Cardiac septum (tissue), 1 donor: Measurements from ENCODE around the gene COMTD1. TPM values are rescaled to one million over a fixed set of nuclear protein-coding genes. Genes with fewer than 3 reads are reported as not detected.
"Not testable (repeated sequence)": the region's sequence is repeated elsewhere in the genome, so short reads cannot be mapped to it uniquely, and the experiment has no call there.

Experiments
- DNase-seq: peaks from one replicate; pipeline ENCODE4 v3.0.0-alpha.2; 2020; ENCODE audit warnings: low spot score
- intact Hi-C: fragments of 100-400 bp; cut with DNase I; formaldehyde crosslinking; loops from one replicate; pipeline ENCODE4 v1.14.0; 2022
- total RNA-seq: library from RNA; stranded (reverse); fragmentation: NEBNext Ultra II Directional; extraction: Animal tissue kit (Norgen Biotek cat#: 25700); gene quantifications from one replicate; pipeline ENCODE4 v1.2.1, GENCODE V29; 2021
- donor health status: DM: no; HTN: no; CAD: no.

The COMTD1 gene
- total RNA-seq, 1 donor from 2014 or later, result 29.2 TPM

- no peak for DNase-seq
- intact Hi-C loops, result loop anchor here (2.0 to 10.0 kb wide), 4 partner anchors 41 to 405 kb away; partner anchors contain the start of genes KAT6B and SAMD8
Measured at GRCh38 chr10:75229971-75230370, 5.8 kb downstream of the COMTD1 start.

DNA sequence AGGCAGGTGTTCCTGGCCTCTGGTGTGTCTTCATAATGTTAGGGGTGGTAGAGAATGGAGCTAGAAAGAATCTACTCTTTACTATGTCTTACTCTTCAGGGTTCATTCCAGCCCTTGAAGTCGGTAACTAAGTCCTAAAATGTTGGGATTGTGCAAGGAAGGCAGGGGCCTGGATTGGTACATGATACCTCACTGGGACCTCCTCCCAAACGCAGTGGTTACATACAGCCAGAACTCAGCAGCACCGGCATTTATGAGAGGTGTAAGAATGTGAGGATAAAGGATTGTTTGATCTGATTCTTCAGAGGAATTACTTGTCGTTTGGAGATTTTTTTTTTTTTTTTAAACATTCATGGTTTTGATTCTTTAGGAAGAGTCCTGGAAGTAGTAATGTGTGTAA is 6.9 kb downstream of the COMTD1 start:
- intact Hi-C loops, result loop anchor here (5.0 kb wide), 1 partner anchor 117 kb away; the partner anchor contains the start of gene SAMD8

GRCh38 chr10:75228278-75228677 is 7.5 kb downstream of the COMTD1 start:
- intact Hi-C loops, result loop anchor here (5.0 kb wide), 1 partner anchor 116 kb away; the partner anchor contains the start of gene SAMD8
- DNase-seq, result no peak

More for the DNA sequence above, 6.9 kb downstream of the COMTD1 start:
- no peak for DNase-seq

DNA sequence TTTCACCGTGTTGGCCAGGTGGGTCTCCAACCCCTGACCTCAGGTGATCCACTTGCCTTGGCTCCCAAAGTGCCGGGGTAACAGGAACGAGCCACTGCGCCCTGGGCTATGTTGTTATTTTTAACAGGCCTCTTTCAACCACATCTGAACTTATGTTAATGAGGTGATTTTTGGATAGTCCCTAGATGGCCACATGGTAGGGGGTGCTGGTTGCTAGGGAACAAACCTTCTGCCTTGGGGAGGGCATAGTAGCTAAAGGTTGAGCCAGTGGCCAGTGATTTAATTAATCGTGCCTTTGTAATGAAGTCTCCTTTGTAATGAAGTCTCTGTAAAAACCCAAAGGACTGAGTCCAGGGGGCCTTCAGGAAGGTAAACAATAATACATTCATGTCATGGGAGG is 9.1 kb downstream of the COMTD1 start:
- intact Hi-C loops, result loop anchor here (5.0 kb wide), 1 partner anchor 114 kb away; the partner anchor contains the start of gene SAMD8
- no peak for DNase-seq

DNA sequence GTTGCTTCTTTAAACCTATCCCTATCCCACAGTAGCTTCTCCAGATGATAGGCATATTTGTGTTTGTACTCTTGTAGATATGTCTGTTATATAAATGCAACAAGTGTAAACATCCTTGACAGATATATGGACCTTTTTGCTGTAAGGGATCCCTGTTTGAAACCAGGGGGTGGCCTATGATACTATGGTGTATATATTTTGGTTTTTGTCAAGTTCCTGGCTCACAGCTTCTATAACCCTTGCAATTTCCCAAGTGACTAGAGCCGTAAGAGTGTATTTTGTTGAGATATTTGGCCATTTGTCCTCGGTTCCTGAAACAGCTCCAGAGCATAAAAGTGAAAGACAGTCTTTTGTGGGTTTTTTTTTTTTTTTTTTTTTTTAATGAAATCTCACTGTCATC is 9.7 kb downstream of the COMTD1 start:
- intact Hi-C loops, result loop anchor here (5.0 kb wide), 1 partner anchor 114 kb away; the partner anchor contains the start of gene SAMD8
- DNase-seq, result no peak

DNA sequence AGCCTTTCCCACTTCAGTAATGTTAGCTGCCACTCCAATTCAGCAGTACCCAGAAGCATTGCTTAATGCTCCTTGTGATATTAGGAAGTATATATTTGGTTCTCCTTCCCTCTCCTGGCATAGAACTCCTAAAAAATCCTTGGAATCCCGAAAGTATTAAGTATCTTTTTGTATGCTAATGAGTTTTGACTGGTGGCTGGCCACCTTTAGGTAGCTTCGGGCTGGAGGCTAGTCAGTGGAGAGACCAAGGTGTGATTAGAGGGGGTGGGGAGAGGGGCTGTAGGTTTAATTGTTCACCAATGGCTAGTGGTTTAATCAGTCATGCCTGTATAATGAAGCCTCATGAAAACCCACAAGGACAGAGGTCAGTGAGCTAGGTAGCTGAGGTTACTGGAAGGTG is 12.2 kb downstream of the COMTD1 start:
- intact Hi-C loops, result no loop called here
- DNase-seq, result no peak

GRCh38 chr10:75221492-75221891 is 14.3 kb downstream of the COMTD1 start:
- DNase-seq, intact Hi-C loops: not testable (repeated sequence)

GRCh38 chr10:75220274-75220673 is 15.5 kb downstream of the COMTD1 start:
- intact Hi-C loops, result no loop called here
- no peak for DNase-seq

GRCh38 chr10:75212343-75212742 is 23.4 kb downstream of the COMTD1 start:
- intact Hi-C loops, result no loop called here
- DNase-seq, result peak; percentile 4

DNA sequence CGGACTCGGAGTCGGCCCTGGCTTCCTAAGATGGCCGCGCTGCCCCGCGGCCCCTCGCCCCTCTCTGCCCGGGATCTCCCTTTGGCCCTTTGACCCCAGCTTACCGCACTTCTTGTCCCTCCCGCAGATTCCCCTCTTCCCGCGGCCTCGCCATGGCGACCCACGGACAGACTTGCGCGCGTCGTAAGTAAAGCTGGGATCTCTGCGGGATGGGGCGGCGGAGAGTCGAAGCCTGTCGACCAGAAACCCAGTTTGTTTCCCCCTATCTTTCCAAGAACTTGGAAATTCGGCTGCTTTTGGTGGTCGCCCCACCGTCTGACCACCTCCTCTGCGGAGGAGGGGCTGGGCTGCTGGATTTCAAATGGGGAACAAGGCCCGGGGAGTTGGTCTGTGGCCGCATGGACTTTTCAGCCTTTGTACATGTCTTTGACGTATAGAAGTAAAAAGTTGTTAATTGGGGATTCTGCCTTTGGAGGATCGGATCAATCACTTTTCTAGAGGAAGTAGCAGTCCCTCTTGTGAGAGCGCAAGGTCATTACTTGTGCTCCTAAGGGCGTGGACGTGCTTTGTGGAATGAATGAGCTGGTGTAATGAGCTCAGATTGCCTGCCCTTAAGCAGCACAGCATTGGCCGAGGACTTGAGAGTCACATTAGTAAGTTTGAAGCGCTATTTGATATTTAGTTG is 24.6 kb downstream of the COMTD1 start:
- DNase-seq, result no peak
- intact Hi-C loops, result no loop called here

DNA sequence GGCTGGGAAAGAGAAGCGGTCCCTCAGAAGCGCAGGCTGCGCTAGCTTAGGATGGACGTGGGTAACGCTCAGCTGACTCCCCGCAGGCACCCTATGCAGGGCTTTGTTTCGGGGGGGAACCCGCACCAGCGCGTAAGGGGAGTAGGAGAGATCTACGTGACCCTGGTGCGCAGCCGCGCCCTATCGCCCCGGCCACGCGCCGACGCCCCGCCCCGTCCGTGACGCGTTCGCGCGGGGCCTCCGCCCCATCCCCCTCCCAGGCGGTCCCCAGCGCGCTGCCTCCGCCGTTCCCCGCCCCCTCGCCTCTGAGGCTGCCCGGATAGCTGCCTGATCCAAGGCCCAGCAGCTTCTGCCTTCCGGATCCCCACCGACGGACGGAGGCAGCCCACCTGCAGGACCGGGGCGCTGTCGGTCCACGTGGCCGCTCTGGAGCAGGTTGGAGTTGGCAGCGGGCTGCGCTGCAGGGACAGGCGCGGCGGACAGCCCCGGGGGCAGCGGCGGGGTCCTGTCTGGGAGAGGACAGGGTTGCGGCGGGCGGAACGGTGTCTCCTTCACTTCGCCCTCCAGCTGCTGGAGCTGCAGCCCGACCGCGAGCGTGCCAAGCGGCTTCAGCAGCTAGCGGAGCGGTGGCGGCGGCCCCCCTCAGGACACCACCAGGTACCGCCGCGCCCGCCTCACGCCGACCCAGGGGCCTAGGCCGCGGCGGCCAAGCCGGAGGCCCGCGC is 25.3 kb downstream of the COMTD1 start, which contains the start of gene VDAC2:
Gene VDAC2, plus strand, starts transcription at position 515 of the 725 bp plus-strand sequence. CDS start 363 bp downstream, outside the sequence.
- intact Hi-C loops, result loop anchor here (1.0 kb wide), 1 partner anchor 98 kb away; no protein-coding TSS in a partner anchor
- peak; percentile 96 for DNase-seq

- peak; percentile 89 for DNase-seq
- intact Hi-C loops, result loop anchor here (1.0 kb wide), 1 partner anchor 98 kb away; no protein-coding TSS in a partner anchor
Measured at GRCh38 chr10:75209921-75210281, 25.9 kb downstream of the COMTD1 start.

GRCh38 chr10:75209086-75209920 is 26.5 kb downstream of the COMTD1 start:
- DNase-seq, result no peak
- intact Hi-C loops, result no loop called here

DNA sequence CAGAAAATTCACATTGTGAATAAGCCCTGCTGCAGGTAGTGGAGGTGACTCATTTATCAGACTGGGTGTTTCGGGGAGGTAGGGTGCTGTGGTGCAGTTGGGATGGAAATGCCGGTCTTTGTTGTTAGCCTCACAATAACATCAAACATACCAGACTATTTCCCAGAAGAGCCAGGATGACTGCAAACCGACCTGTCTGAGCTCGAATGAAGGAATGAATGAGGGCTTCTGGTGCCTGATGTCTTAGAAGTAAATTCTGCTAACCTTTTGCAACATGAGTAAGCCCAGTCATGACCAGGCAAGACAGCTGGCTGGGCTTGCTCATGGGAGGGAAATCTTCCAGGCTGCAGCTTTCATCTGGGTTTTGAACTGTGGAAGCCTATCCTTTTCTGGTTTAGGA is 27.6 kb downstream of the COMTD1 start:
- intact Hi-C loops, result no loop called here
- DNase-seq, result peak; percentile 26

- no peak for DNase-seq
- intact Hi-C loops, result no loop called here
Measured at GRCh38 chr10:75207857-75208144, 28.0 kb downstream of the COMTD1 start.

GRCh38 chr10:75207079-75207856 is 28.5 kb downstream of the COMTD1 start:
- intact Hi-C loops, result no loop called here
- DNase-seq, result peak; percentile 22

GRCh38 chr10:75206638-75207037 is 29.1 kb downstream of the COMTD1 start:
- intact Hi-C loops, DNase-seq: not testable (repeated sequence)

GRCh38 chr10:75205908-75206307 is 29.8 kb downstream of the COMTD1 start:
- intact Hi-C loops, result no loop called here
- DNase-seq, result peak; percentile 33

- DNase-seq, result peak; percentile 69
- intact Hi-C loops, result no loop called here
Measured at GRCh38 chr10:75203724-75204123, 32.0 kb downstream of the COMTD1 start.
